LNCAP (cell line): ENCODE results near the gene ANO10.

Source experiments
- CTCF ChIP-seq: fragments of 450-650 bp; IDR thresholded peaks from 2 replicates; pipeline ENCODE4 v1.5.1; 2017; ENCODE audit warnings: mild to moderate bottlenecking

The ANO10 gene

GRCh38 chr3:43537225-43537624 is 84.6 kb downstream of the ANO10 start:
- no peak for TF ChIP-seq CTCF

GRCh38 chr3:43534675-43535074 is 87.1 kb downstream of the ANO10 start:
- no peak for TF ChIP-seq CTCF

GRCh38 chr3:43533009-43533408 is 88.8 kb downstream of the ANO10 start:
- no peak for TF ChIP-seq CTCF

GRCh38 chr3:43531835-43532234 is 90.0 kb downstream of the ANO10 start:
- TF ChIP-seq CTCF: no peak

GRCh38 chr3:43528498-43529099 is 93.2 kb downstream of the ANO10 start:
- TF ChIP-seq CTCF: no peak

- no peak for TF ChIP-seq CTCF
Observed at GRCh38 chr3:43526956-43527355, 94.9 kb downstream of the ANO10 start.

- TF ChIP-seq CTCF: no peak
Observed at GRCh38 chr3:43525941-43526607, 95.7 kb downstream of the ANO10 start.
